H1 (cell line): Measurements from ENCODE around the gene SLC26A9. TPM values are rescaled to one million over a fixed set of nuclear protein-coding genes. Genes with fewer than 3 reads are reported as not detected.

ENCODE experiments used
- FOSL1 ChIP-seq: IDR thresholded peaks from 2 replicates; pipeline ENCODE4 v1.6.1; 2011; ENCODE audit warnings: mild to moderate bottlenecking, low read depth, low read length, moderate library complexity; ENCODE audit not compliant: insufficient read depth
- JUN ChIP-seq: IDR thresholded peaks from 2 replicates; pipeline ENCODE4 v1.6.1; 2011; ENCODE audit warnings: low read depth, mild to moderate bottlenecking, improper control_type of control experiment, low read length
- KDM1A ChIP-seq: fragments of 200-600, 300-600 bp; sonication (generic); IDR thresholded peaks from 2 replicates; pipeline ENCODE4 v1.7.1; 2016; ENCODE audit warnings: mild to moderate bottlenecking, low read length, borderline replicate concordance
- KDM4A ChIP-seq: IDR thresholded peaks from one replicate; pipeline ENCODE4 v1.7.1; 2012; ENCODE audit warnings: low read depth, mild to moderate bottlenecking, moderate library complexity, low read length, inconsistent platforms; ENCODE audit not compliant: severe bottlenecking
- NRF1 ChIP-seq: IDR thresholded peaks from 2 replicates; pipeline ENCODE4 v1.6.1; 2011; ENCODE audit warnings: mild to moderate bottlenecking, low read depth, low read length, improper control_type of control experiment
- polyA plus RNA-seq, 7 experiments: library from polyadenylated mRNA; depleted of rRNA in 3 of 7; stranded (reverse) in 5 of 7; unstranded in 2 of 7; fragments of >200 nt in 5 of 7; fragments of 200-250 nt in 2 of 7; gene quantifications; 1 replicate in 5 of 7; 2 replicates in 1 of 7; 4 replicates in 1 of 7; pipeline versions ENCODE4 v1.2.1 to v1.2.3, GENCODE V29; 2011 to 2013; ENCODE audit warnings: missing spikeins in 2 of 7, mixed read lengths in 2 of 7
- total RNA-seq: library from RNA; stranded (reverse); fragmentation: NEBNext Ultra II Directional; extraction: Animal tissue kit (Norgen Biotek cat#: 25700); gene quantifications from 2 replicates; pipeline ENCODE4 v1.2.1, GENCODE V29; 2021
- TF ChIP-seq, protein P1 (sequence below), 3 experiments: IDR thresholded peaks; 1 replicate in 2 of 3; 2 replicates in 1 of 3; pipeline versions ENCODE4 v1.5.1 to v1.6.1; 2011; ENCODE audit warnings: low read length in 3 of 3, mild to moderate bottlenecking in 3 of 3, inconsistent platforms in 2 of 3, low read depth in 1 of 3, moderate library complexity in 1 of 3; ENCODE audit not compliant: insufficient read depth in 1 of 3; ENCODE audit errors: control extremely low read depth in 1 of 3

SLC26A9 gene
- total and polyA plus RNA-seq, 2 of the 8 experiments (the other 6 are each of a cell fraction or from before 2014, with no cell fraction given) = not detected

DNA sequence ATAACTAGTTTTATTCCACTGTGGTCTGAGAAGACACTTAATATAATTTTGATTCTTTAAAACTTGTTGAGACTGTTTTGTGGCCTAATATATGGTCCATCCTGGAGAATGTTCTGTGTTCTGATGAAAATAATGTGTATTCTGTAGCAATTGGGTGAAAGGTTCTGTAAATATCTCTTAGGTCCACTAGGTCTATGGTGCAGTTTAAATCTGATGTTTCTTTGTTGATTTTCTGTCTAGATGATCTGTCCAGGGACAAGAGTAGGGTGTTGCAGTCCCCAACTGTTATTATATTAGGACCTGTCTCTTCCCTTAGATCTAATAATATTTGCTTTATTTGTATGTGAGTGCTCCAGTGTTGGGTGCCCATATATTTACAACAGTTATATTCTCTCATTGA lies 59.5 kb downstream of the SLC26A9 start (continued):
- TF ChIP-seq, protein P1, sequence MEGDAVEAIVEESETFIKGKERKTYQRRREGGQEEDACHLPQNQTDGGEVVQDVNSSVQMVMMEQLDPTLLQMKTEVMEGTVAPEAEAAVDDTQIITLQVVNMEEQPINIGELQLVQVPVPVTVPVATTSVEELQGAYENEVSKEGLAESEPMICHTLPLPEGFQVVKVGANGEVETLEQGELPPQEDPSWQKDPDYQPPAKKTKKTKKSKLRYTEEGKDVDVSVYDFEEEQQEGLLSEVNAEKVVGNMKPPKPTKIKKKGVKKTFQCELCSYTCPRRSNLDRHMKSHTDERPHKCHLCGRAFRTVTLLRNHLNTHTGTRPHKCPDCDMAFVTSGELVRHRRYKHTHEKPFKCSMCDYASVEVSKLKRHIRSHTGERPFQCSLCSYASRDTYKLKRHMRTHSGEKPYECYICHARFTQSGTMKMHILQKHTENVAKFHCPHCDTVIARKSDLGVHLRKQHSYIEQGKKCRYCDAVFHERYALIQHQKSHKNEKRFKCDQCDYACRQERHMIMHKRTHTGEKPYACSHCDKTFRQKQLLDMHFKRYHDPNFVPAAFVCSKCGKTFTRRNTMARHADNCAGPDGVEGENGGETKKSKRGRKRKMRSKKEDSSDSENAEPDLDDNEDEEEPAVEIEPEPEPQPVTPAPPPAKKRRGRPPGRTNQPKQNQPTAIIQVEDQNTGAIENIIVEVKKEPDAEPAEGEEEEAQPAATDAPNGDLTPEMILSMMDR (IDR thresholded peaks at IDR 0.05; ENCODE audit: control extremely low read depth in 1 of 3, insufficient read depth in 1 of 3, low read depth in 1 of 3, low read length in 3 of 3) = no peak
- TF ChIP-seq NRF1 = no peak
- no peak for TF ChIP-seq FOSL1
- TF ChIP-seq KDM1A = no peak
- no peak for TF ChIP-seq JUN
- TF ChIP-seq KDM4A = no peak
